Activated CD8-positive, alpha-beta memory T cell treated with anti-CD3 and anti-CD28 coated beads for 24 hours (primary cell): ENCODE measurements around the gene DGLUCY.
"Not testable (repeated sequence)": the region's sequence is repeated elsewhere in the genome, so short reads cannot be mapped to it uniquely, and the experiment has no call there.

Experiments
- DNase-seq: peaks from one replicate; pipeline ENCODE4 v3.0.0-alpha.2; 2020

The DGLUCY gene

GRCh38 chr14:91108941-91109611 lies 4.8 kb upstream of the DGLUCY start:
- DNase-seq: peak; percentile 71

- DNase-seq: no peak
These were observed 2.4 kb upstream of the DGLUCY start for GRCh38 chr14:91111443-91111842.

- DNase-seq: no peak
These were observed 1.7 kb upstream of the DGLUCY start for GRCh38 chr14:91112194-91112593.

- peak; percentile 88 for DNase-seq
These were observed 499 bp downstream of the DGLUCY start for GRCh38 chr14:91114079-91115065.

GRCh38 chr14:91115986-91116770 lies 2.3 kb downstream of the DGLUCY start:
- no peak for DNase-seq

GRCh38 chr14:91116913-91117588 lies 3.2 kb downstream of the DGLUCY start:
- DNase-seq: peak; percentile 75

GRCh38 chr14:91117960-91118359 lies 4.1 kb downstream of the DGLUCY start:
- no peak for DNase-seq

GRCh38 chr14:91118511-91119068 lies 4.7 kb downstream of the DGLUCY start:
- DNase-seq: no peak

- no peak for DNase-seq
These were observed 5.9 kb downstream of the DGLUCY start for GRCh38 chr14:91119556-91120311.

- DNase-seq: no peak
These were observed 9.3 kb downstream of the DGLUCY start for GRCh38 chr14:91123201-91123600.

- not testable (repeated sequence) for DNase-seq
These were observed 10.8 kb downstream of the DGLUCY start for GRCh38 chr14:91124406-91125270.

- no peak for DNase-seq
These were observed 11.4 kb downstream of the DGLUCY start for GRCh38 chr14:91125271-91125660.

GRCh38 chr14:91125801-91126200 lies 11.9 kb downstream of the DGLUCY start:
- DNase-seq: no peak

GRCh38 chr14:91126761-91127160 lies 12.9 kb downstream of the DGLUCY start:
- no peak for DNase-seq

- DNase-seq: no peak
These were observed 13.5 kb downstream of the DGLUCY start for GRCh38 chr14:91127401-91127801.

GRCh38 chr14:91127924-91128323 lies 14.1 kb downstream of the DGLUCY start:
- DNase-seq: no peak

GRCh38 chr14:91128699-91129098 lies 14.8 kb downstream of the DGLUCY start:
- DNase-seq: no peak

- DNase-seq: no peak
These were observed 15.4 kb downstream of the DGLUCY start for GRCh38 chr14:91129261-91129660.

- DNase-seq: no peak
These were observed 21.2 kb downstream of the DGLUCY start for GRCh38 chr14:91135039-91135438.
